GM13976 (cell line): ENCODE data around the gene LILRB5.
"Not testable (repeated sequence)": the region's sequence is repeated elsewhere in the genome, so short reads cannot be mapped to it uniquely, and the experiment has no call there.

Experiments used
- DNase-seq: peaks from one replicate; pipeline ENCODE4 v3.0.0; 2012; ENCODE audit warnings: low spot score
- in situ Hi-C: fragments of 300-500 bp; cut with MboI; formaldehyde crosslinking; loops from one replicate; pipeline ENCODE4 v1.12.0; 2022; ENCODE audit warnings: low sequenced_read_pairs, mixed read lengths, inconsistent platforms; ENCODE audit not compliant: unreplicated experiment
- TF ChIP-seq, protein P1 (sequence below): IDR thresholded peaks from 2 replicates; pipeline ENCODE4 v1.5.1; 2012; ENCODE audit warnings: borderline replicate concordance, mild to moderate bottlenecking; ENCODE audit not compliant: insufficient read depth; ENCODE audit errors: extremely low read depth, missing control alignments, control extremely low read depth

The LILRB5 gene

DNA sequence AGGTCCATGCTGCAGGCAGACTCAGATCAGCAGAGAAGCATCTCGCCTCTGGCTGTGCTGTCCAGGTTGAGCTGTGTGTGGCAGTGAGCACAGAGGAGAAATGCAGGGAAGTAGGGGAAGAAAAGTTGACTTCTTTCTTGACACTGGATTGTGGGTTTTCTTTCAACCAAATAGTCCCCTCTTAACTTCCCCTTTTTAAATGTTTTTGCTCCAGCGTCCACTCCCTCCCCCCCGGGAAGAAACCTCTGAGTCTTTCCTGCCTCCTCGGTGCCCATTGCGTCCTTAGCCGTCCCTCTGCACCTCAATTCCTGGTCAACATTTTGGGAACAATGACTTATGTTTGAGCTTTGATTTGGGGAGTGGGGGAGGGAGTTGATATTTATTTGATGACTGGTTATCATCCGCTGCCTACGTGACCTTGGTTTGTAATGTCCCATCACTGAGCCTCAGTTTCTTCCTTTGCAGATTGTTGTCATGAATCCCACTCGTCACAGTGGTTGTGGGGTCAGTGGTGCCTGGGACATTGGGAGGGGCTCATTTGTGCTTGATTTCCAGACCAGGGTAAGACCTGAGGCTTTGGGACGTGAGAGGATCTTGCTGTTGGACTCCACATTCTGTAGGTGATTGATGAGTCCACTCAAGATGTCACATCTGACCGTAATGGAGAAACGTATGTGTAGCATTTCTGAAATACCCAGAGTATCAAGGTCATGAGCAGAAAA, 24.1 kb upstream of the LILRB5 start, which contains the start of gene LILRB2:
LILRB2 (minus strand) TSS at position 104 of the 722 bp plus-strand sequence. CDS start 614 bp downstream, outside the sequence.
- in situ Hi-C loops: no loop called here
- TF ChIP-seq, protein P1, sequence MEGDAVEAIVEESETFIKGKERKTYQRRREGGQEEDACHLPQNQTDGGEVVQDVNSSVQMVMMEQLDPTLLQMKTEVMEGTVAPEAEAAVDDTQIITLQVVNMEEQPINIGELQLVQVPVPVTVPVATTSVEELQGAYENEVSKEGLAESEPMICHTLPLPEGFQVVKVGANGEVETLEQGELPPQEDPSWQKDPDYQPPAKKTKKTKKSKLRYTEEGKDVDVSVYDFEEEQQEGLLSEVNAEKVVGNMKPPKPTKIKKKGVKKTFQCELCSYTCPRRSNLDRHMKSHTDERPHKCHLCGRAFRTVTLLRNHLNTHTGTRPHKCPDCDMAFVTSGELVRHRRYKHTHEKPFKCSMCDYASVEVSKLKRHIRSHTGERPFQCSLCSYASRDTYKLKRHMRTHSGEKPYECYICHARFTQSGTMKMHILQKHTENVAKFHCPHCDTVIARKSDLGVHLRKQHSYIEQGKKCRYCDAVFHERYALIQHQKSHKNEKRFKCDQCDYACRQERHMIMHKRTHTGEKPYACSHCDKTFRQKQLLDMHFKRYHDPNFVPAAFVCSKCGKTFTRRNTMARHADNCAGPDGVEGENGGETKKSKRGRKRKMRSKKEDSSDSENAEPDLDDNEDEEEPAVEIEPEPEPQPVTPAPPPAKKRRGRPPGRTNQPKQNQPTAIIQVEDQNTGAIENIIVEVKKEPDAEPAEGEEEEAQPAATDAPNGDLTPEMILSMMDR: no peak
- no peak for DNase-seq

DNA sequence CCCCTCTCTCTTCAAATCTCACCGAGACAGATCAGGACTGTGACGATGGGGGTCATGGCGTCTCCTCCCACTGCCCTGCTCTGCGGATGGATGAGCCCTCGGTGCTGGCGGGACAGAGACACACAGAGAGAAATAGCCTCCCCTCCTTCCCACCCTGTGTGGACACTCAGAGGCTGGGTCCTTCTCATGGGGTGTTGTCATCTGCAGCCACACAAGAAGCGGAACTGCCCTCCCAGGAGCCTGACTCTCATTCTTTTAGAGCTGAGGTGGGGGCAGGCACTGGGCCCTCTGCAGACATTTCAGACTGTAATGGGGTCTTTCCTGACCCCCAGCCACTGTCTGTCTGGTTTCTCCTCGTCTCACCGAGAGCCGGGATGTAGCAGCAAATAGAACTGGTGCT, 23.4 kb upstream of the LILRB5 start:
- DNase-seq, in situ Hi-C loops: not testable (repeated sequence)

DNA sequence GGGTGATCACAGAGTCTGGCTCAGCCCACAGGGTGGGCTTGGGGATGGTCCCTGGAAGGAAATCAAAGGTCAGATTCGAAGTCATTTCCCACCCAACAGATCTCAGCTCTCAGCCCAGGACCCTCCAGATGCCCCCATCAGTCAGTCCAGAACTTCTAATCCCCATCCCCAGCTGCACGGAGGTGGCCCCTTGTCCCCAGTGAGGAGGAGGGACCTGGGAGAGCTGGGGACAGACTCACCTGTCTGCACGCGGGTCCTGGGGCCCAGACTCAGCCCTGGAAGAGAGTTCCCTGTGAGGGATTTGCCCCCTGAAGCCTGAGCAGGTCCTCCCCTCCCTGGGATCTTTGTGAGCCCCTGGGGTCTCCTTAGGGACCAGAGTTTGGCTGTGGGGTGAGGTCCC, 23.0 kb upstream of the LILRB5 start:
- DNase-seq, in situ Hi-C loops: not testable (repeated sequence)

DNA sequence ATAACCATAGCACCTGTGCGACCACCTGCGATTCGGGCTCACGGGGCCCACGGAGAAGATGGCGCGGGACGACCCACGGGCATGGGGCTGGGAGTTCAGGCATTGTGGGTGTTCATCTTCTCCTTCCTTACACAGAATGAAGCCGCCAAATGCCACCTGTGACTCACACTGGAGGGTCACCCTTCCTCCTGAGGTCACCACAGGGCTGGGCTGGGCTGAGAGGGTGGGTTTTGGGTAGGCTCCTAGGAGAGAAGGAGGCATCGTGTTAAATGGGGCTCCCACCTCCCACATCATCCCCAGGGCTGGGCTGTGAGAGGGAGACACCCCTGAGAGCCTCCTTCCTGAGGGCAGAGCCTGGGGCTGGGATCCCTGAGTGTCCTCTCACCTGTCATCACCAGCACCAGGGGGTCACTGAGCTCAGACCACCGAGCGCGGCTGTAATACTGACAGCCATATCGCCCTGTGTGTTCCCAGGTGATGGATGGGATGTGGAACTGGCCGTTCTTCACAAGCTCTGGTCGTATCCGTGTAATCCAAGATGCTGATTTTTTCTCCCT, 22.4 kb upstream of the LILRB5 start:
- TF ChIP-seq, protein P1: no peak
- in situ Hi-C loops: no loop called here
- no peak for DNase-seq

DNA sequence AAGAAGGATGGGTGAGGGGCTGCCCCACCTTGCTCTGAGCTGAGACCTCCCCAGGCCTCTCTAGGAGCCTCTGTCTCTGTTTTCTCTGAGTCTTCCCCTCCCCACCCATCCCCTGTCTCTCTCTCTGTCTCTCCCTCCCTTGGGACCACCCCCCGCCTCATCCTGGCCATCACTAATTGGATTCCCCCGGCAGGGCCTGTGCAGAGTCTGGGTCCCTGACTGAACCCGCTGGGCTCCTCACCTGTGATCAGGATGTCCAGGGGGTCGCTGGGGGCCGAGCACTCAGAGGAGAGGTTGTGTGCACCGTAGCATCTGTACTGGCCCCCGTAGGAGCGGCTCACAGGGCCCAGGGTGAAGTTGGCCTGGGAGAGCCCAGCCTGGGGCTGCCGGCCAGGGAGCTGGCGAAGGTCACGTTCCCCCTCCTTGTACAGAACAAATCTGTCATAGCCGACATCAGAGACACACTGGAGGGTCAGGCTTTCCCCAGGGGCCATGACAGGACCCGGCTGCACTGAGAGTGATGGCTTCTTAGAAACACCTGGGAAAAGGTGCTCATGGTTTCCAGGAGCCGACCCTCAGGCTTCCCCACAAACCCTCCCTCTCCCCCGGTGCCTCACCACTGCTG, 21.6 kb upstream of the LILRB5 start:
- DNase-seq, in situ Hi-C loops: not testable (repeated sequence)

DNA sequence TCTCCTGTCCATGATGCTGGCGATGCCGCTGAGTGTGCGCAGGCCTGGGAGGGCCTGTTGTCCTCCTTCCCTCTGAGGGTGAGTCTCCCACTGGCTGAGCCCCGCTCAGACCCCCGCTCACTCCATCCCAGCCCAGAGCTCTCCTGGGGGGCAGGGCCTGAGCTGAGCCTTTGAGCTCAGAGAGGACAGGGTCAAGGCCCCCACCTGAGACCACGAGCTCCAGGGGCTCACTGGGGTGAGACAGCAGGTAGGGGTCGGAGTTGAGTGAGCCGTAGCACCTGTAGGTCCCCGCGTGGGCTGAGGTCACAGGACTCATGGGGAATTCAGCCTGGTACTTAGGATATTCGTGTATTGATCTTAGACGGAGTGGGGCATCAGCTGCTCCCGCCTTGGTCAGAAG, 21.0 kb upstream of the LILRB5 start:
- DNase-seq, in situ Hi-C loops: not testable (repeated sequence)

DNA sequence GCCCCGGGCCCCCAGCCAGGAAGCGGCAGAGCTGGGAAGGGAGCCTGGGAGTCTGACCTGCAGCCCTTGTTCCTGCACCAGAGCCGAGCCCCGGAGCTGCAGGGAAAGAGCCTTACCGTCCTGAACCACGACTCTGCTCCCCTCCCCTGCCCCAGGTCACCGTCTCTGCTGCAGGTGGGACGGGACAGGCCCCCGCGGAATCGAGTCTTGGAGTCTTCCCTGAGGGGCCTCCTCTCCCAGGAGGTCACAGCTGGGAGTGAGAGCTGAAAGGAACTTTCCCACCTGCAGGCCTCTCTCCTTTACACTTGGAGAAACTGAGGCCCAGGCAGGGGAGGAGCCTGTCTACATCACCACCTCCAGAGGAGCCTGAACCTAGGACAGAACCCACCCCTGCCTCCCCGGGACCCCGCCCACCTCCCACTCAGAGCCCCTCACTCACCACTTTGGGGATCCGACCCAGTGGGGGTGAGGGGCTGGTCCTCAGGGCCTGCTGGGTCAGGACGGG, 20.1 kb upstream of the LILRB5 start:
- in situ Hi-C loops: not testable (repeated sequence)

DNA sequence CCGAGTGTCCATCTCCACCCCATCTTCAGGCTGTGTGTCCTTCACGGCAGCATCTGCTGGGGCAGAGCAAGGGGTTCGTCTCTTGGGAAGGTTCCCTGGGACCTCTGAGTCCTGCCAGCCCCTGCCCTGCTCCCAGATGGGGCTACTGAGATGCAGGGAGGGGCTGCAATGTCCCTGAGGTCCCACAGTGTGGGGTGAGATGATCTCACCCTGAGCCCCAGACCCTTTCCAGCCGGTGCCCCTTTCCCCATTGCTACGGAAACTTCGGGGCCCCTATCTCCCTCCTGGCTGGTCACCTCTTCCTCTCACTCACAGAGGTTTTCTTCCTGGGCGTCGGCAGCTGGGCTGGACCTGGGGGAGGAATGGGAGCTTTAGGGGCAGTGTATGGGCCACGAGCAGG, 18.9 kb upstream of the LILRB5 start:
- no peak for DNase-seq
- in situ Hi-C loops: no loop called here
- TF ChIP-seq, protein P1: no peak

More for the DNA sequence above, 20.1 kb upstream of the LILRB5 start:
- not testable (repeated sequence) for DNase-seq

DNA sequence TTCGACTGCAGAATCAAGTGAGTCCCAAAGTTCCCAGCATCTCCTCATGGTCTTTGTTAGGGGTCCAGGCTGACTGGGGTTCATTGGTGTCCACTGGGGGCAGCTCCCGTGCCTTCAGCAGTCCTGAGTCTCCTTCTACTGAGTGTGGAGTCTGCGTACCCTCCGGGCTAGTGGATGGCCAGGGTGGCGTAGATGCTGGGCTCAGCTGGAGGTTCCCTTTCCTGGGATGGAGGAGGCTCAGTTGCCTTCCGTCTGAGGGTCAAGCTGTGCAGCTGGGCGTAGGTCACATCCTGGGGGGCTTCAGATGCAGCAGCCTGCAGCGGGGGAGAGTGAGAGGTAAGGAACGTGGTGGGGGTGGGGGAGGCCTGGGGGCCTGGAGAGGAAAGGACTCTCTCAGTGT, 17.4 kb upstream of the LILRB5 start:
- in situ Hi-C loops: not testable (repeated sequence)

DNA sequence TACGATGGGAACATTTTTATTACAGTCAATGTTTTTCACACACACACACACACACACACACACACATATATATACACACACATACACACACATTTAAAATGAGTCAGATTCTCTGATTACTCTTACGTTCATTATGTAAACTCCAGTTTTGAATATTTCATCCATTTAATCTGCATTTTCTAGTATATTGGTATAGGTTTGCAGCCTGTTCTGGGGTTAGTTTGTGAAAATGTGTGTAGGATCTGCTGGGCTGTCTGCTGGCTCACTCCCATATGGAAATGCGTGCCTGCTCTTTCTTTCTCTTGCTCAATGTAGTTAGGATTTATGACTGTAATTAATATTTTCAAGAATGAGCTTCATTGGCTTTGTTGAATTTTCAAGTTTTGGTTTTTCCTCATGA, 16.7 kb upstream of the LILRB5 start:
- DNase-seq: no peak
- in situ Hi-C loops: no loop called here
- TF ChIP-seq, protein P1: no peak

More for the DNA sequence above, 17.4 kb upstream of the LILRB5 start:
- not testable (repeated sequence) for DNase-seq

DNA sequence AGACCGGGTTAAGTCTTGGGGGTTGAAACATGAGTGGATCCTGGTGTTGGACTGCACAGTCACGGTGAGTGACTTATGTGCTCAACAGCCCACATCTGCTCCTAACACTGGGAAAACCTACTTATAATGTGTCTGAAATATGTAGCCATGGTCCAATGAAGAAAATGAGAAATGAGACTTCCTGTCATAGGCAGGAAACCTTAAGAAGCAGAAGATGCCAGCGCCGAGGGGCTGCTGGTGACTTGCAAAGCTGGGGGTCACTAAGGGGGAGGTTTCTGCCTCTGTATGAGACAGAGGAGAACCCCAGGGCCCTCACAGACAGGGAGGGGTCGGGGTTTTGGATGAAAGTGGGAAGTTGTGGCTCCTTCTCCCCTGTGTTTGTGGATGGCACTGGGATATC, 15.1 kb upstream of the LILRB5 start:
- DNase-seq, in situ Hi-C loops: not testable (repeated sequence)

DNA sequence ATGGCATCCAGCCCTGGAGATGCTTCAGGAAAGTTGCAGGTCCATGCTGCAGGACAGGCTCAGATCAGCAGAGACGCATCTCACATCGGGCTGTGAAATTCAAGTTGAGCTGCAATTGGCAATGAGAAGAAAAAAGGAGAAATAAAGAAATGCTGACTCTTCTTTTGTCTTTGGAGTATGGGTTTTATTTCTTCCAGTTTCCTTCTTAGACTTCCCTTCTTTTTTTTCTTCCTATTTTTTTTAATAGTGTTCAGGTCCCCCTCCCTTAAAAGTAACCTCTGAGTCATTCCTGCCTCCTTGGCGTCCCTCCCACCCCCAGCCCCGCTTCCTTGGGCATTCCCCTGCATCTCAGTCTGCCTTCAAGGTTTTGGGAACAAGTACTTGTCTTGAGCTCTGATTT, 14.5 kb upstream of the LILRB5 start:
- in situ Hi-C loops, DNase-seq: not testable (repeated sequence)
